Measurements from ENCODE around the gene USH1C.

The USH1C gene

GRCh38 chr11:17568944-17569343, 24.7 kb upstream of the USH1C start:
- no peak for DNase-seq

DNA sequence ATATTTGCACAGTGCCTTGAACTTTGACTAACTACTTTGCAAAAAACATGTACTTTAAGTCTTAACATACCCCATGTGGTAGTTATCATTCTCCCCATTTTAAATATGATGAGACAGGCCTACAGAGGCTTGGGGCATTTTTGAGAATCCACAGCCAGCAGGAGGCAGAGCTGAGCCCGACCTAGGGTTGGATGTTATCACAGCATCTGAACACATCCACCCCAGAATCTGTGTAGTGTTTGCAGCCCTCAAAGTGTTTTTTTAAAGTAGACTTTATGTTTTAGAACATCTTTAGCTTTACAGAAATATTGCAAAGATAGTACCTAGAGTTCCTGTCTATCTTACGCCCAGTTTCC, 20.4 kb upstream of the USH1C start:
- no peak for DNase-seq

GRCh38 chr11:17563961-17564686, 19.9 kb upstream of the USH1C start:
- no peak for DNase-seq

DNA sequence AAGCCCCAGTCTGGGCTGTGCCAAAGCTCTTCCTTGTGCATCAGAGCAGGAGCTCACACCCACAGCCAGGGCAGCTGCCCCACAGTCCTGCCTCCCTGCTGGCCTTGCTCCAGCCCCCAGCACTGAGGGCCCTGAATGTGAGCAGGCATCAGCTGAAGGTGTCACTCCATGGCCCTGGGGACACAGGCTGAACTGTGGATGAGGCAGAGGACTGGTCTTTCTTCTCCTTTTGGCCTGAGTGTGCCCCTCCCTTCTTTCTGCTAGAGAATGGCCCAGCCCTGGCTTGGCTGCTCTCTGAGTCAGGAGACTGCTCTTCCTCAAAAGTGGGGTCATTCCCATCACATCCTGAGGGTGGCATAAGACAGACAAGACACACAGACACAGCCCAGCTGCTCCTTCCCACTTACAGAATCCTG, 19.0 kb upstream of the USH1C start:
- no peak for DNase-seq

GRCh38 chr11:17561526-17561925, 17.3 kb upstream of the USH1C start:
- no peak for DNase-seq

DNA sequence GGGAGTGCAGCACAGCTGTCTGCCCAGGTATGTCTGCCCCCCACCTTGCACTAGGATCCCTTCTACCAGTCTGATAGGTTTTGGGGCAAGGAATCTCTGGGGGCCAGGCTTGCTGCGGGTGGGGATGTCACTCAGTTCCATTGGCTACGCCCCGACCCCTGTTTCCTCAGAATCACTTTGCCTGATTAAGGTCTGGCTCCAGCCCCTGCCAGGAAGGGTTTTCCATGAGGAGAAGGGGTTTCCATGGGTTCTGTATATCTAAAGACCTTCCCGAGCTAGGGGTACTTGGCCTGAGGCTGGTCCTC, 16.8 kb upstream of the USH1C start:
- no peak for DNase-seq

- DNase-seq = no peak
Observed at GRCh38 chr11:17560281-17561110, 16.3 kb upstream of the USH1C start.

- DNase-seq = no peak
Observed at GRCh38 chr11:17559341-17560087, 15.3 kb upstream of the USH1C start.

DNA sequence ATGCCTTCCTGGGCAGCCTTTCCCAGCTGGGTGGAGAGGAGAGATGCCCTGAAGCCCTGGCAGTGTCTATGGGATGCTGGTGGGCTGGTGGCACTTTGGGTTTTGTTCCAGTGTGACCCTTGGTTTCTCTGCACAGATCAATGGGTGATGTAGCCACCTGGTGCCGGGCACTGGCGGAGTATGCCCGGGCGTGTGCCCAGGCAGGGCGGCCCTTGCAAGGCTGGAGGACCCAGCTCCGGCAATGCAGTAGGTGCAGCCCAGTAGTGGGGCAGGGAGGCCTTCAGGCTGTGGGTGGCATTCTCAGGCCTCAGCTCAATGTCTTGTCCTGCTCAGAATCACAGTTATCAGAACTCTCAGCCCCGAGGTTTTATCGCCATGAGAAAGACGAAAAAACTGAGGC, 14.7 kb upstream of the USH1C start:
- no peak for DNase-seq

GRCh38 chr11:17558025-17558780, 14.0 kb upstream of the USH1C start:
- no peak for DNase-seq

- no peak for DNase-seq
Observed at GRCh38 chr11:17556999-17557398, 12.8 kb upstream of the USH1C start.

DNA sequence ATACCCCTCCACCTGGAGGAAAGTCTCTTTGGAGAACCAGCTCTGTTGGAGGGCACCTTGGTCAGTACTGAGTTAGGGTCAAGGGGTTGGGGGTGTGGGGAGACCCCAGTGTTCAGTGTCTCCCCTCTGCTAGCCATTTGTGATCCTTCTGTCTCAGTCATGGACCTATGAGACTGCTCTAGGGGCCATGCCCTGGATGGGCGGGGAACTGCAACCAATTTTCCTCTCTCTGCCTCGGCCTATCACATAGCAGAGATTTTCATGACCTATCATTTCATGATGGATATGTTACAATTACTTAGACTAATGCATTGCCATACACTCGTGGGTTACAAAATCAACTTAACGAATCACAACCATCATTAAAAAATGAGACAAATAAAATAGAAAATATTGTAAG, 10.3 kb upstream of the USH1C start:
- no peak for DNase-seq

DNA sequence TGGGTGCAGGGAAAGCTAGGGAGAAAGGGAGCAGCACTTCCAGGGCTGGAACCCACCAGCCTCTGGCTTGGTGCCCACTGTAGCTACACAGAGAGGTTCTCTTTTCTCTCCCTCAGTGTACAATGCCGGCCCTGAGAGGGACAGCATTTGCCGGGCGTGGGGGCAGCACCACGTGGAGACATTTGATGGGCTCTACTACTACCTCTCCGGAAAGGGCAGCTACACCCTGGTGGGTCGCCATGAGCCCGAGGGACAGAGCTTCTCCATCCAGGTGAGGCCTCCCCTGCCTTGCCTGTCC, 9.0 kb upstream of the USH1C start:
- DNase-seq = no peak

- DNase-seq = no peak
Observed at GRCh38 chr11:17552392-17553248, 8.4 kb upstream of the USH1C start.

DNA sequence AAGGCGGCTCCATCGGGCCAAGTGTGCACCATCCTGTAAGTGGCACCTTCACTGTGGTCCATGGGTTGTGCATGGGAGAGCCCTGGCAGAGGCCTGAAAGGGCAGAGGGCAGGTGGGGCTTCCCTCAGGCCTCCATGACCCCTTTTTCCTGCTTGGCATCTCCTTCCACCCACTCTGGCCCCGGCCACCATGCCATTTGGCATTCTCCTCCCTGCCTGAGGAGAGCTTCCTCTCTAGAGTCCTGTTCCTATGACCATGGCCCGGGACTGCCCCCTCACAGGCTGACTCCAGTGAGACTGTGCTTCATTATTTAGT, 7.8 kb upstream of the USH1C start:
- no peak for DNase-seq

DNA sequence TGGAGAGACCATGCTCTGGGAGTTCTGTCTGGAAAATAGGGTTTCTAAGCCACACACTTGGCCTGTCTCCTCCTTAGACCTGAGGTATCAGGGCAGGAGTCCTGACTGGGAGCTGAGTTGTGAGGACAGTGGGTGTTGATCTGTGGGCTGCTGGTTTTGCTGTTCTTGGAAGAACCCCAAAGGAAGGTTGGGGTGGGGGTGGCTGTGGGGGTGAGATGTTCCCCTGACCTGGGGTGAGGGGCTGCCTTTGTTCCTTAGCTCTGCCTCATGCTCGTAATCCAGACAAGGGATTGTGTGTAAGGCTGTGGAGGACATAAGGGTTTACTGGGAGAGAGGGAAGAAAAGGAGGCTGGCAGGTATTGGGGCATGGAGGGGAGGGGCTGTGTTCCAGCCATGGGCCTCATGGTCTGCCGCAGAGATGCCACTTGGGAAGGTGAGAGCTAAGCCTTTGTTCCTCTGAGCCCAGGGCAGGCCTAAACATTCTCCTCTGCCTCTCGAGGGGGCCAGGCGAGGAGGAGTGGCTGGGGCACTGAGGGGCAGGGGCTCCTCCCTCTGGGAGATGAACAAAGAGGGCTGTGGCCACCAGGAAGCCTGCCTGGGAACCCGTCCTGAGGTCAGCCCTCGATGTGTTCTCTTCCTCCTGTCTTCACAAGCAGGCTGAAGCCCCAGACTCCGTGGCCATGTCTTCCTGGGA, 7.3 kb upstream of the USH1C start:
- no peak for DNase-seq

GRCh38 chr11:17550450-17551346, 6.5 kb upstream of the USH1C start:
- no peak for DNase-seq

GRCh38 chr11:17548444-17548843, 4.2 kb upstream of the USH1C start:
- no peak for DNase-seq

DNA sequence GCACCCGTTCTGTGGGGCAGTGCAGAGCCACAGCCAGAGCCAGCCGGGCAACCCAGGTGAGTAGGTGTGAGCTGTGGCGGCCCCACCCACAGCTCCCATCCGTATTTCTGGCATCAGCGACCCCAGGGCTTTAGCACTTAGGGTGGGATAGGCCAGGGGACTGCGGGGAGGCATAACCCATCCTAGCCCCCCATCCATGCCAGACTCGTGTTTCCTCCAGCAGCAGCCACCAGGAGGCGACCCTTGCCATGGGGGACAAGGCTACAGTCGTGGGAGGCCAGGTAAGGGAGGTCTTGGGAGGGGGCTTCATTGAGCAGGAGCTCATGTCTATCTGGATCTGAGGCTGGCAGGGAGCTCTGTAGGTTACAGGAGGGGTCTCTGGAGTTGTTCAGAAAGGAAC, 3.7 kb upstream of the USH1C start:
- DNase-seq = no peak

DNA sequence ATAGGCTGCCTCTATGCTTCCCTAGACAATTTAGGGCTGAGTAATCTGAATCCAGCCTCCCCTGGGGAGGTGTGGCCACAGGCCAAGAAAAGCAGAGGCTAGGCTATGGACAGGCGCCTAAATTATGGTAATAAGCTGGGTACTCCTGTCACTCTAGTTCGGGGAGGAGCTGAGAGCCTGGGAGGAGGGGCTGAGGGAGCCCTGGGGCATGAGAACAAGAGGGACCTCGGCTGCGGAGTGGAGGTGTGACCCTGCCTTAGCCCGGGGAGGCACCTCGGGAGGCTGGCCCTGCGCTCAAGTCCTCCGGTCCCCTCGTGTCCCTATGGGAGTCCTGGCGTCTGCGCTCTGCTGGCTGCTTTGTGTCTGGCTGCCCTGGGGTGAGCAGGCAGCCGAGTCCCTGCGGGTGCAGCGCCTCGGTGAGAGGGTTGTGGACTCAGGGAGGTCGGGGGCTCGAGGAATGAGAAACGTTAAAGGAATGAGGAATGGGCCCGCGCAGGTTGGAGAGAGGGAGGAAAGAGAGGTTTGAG, 2.9 kb upstream of the USH1C start, which contains the start of gene OTOG:
OTOG (plus strand) TSS at position 209 of the 527 bp plus-strand sequence; CDS start at position 323, 114 bp downstream.
- DNase-seq = no peak

- DNase-seq = no peak
Observed at GRCh38 chr11:17546240-17546639, 2.0 kb upstream of the USH1C start.

Data from stimulated activated CD4-positive, alpha-beta T cell treated with anti-CD3 and anti-CD28 coated beads, Interleukin-12 subunit alpha, Interleukin-12 subunit beta, amount 100 ng/mL, for 4 hours (primary cell).